ENCODE measurements around the gene ZFAND4.
A peak's percentile ranks its signal among the peaks of the same experiment; 100 is the strongest.
"Not testable (repeated sequence)": the region's sequence is repeated elsewhere in the genome, so short reads cannot be mapped to it uniquely, and the experiment has no call there.

Gene ZFAND4

GRCh38 chr10:45672181-45673073 is at the start of gene ZFAND4:
Gene ZFAND4, minus strand, starts transcription at chr10:45672772. Its CDS starts 9,047 bp downstream, at chr10:45663725.
- peak; percentile 92 for DNase-seq (ENCODE audit: low read depth)
- H3K4me3 ChIP-seq (ENCODE audit: low read length) = peak within 1 kb of the TSS; percentile 85
- TF ChIP-seq, protein P1, sequence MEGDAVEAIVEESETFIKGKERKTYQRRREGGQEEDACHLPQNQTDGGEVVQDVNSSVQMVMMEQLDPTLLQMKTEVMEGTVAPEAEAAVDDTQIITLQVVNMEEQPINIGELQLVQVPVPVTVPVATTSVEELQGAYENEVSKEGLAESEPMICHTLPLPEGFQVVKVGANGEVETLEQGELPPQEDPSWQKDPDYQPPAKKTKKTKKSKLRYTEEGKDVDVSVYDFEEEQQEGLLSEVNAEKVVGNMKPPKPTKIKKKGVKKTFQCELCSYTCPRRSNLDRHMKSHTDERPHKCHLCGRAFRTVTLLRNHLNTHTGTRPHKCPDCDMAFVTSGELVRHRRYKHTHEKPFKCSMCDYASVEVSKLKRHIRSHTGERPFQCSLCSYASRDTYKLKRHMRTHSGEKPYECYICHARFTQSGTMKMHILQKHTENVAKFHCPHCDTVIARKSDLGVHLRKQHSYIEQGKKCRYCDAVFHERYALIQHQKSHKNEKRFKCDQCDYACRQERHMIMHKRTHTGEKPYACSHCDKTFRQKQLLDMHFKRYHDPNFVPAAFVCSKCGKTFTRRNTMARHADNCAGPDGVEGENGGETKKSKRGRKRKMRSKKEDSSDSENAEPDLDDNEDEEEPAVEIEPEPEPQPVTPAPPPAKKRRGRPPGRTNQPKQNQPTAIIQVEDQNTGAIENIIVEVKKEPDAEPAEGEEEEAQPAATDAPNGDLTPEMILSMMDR (conservative IDR thresholded peaks at IDR 0.05; ENCODE audit: low read depth, low read length) = peak; percentile 36

- H3K4me3 ChIP-seq (ENCODE audit: low read length); DNase-seq (ENCODE audit: low read depth): not testable (repeated sequence)
Measured at GRCh38 chr10:45721503-45721902, 48.9 kb upstream of the ZFAND4 start.

DNA sequence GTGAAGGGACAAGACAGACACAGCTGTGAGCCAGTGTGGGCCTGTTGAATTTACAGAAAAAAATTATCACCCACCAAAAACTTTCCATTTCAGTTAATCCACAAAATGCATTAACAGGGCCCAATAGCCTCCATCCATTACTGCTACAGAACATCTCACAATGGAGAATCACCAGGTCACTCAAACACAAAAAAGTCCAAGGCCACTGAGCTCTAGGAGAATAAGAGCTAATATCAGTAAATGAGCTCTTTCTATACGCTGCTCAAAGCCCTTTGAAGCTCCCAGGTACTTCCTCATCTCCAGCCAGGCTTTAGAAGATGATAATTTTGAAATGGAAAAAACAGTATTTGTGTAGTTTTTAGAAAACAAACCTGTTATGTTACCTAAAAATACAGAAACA is 45.1 kb upstream of the ZFAND4 start:
- not testable (repeated sequence) for H3K4me3 ChIP-seq (ENCODE audit: low read length); DNase-seq (ENCODE audit: low read depth)

- DNase-seq (ENCODE audit: low read depth); H3K4me3 ChIP-seq (ENCODE audit: low read length): not testable (repeated sequence)
Measured at GRCh38 chr10:45717053-45717452, 44.5 kb upstream of the ZFAND4 start.

- DNase-seq (ENCODE audit: low read depth) = not testable (repeated sequence)
Measured at GRCh38 chr10:45711223-45711622, 38.7 kb upstream of the ZFAND4 start.

DNA sequence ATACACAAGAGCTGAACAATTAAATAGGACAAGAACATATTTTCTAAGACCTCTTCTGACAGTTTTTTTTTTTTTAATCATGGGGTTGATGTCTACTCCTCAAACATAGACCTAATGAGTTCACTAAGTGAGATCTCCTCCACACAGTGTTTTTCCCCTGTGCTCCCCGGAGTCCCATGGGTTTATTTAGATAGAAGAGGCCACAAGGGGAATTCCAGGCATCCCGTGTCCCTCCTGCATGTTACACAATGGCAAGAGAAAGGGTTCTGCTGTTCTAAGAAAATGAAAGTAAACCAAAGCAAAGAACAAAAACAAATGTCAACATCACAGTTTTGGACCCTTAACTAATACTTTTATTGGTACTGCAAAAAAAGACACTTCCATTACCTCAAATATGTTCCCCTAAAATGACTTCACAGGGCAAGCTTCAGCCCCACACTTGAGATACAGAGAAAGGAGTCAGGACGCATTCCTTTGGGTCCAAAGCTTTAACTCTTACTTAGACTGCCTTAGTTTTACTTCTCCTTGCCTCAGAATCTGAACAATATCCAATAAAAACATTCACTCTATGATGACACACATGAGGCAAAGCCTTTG is 37.7 kb upstream of the ZFAND4 start:
- not testable (repeated sequence) for DNase-seq (ENCODE audit: low read depth); H3K4me3 ChIP-seq (ENCODE audit: low read length)

More at GRCh38 chr10:45711223-45711622, 38.7 kb upstream of the ZFAND4 start:
- not testable (repeated sequence) for H3K4me3 ChIP-seq (ENCODE audit: low read length)

DNA sequence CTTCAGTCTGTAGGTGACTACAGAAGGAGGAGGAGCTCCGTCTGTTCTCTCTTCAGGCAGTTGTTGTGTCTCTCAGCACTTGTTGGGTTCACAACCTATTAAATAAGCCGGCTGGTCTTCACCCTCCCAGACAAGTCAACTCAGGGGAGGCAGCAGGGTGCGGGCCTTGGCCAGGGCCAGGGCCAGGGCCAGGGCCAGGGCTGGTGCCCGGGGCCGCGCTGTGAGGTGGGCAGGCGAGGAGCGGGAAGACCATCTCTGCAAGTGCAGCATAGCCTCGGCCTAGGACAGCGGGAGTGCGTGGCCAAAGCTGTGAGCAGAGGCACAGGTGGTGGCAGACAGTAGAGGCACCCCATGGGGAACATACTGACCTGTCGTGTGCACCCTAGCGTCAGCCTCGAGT is 5.9 kb upstream of the ZFAND4 start:
- not testable (repeated sequence) for H3K4me3 ChIP-seq (ENCODE audit: low read length); DNase-seq (ENCODE audit: low read depth)

GRCh38 chr10:45675388-45675787 is 2.8 kb upstream of the ZFAND4 start:
- H3K4me3 ChIP-seq (ENCODE audit: low read length) = no peak overlapping the region
- TF ChIP-seq, protein P1 (conservative IDR thresholded peaks at IDR 0.05; ENCODE audit: low read depth, low read length) = no peak
- no peak for DNase-seq (ENCODE audit: low read depth)

DNA sequence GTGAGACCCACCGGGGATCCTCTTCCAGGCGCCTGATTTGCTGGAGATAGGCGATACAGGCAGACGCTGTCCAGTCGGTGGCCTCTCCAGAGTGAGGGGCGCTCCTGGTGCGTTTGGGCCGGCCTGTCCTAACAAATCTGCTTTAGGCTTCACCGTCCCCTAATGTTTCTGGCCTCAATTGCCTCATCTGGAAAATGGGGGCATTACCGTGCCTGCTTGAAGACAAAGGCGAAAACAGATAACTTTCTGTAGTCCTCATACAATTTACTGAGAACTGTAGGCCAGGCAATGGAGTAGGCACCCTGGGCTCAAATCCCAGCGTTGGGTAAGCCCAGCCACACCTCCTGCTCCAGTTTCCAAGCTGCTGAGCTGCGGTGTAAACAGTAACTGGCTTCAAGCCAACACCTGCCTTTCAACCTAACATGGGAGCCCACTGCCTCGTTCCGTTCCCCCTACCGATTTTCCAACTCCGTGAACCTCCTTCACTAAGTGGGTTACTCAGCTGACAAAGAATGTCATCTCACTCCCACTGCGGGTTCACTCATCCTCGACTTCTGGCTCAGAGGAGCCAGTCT is 589 bp upstream of the ZFAND4 start:
- peak; percentile 5 for DNase-seq (ENCODE audit: low read depth)
- H3K4me3 ChIP-seq (ENCODE audit: low read length) = peak overlapping the region; percentile 85
- TF ChIP-seq, protein P1 (conservative IDR thresholded peaks at IDR 0.05; ENCODE audit: low read depth, low read length) = no peak

GRCh38 chr10:45671300-45671699 is 1.3 kb downstream of the ZFAND4 start:
- peak overlapping the region; percentile 85 for H3K4me3 ChIP-seq (ENCODE audit: low read length)
- not testable (repeated sequence) for DNase-seq (ENCODE audit: low read depth)

DNA sequence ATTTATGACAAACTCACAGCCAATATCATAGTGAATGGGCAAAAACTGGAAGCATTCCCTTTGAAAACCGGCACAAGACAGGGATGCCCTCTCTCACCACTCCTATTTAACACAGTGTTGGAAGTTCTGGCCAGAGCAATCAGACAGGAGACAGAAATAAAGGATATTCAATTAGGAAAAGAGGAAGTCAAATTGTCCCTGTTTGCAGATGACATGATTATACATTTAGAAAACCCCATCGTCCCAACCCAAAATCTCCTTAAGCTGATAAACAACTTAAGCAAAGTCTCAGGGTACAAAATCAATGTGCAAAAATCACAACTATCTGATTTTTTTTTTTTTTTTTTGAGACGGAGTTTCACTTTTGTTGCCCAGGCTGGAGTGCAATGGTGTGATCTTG is 2.7 kb downstream of the ZFAND4 start:
- H3K4me3 ChIP-seq (ENCODE audit: low read length); DNase-seq (ENCODE audit: low read depth): not testable (repeated sequence)

Data from retinal pigment epithelial cell (primary cell).